ENCODE results near the gene KCNK10.

KCNK10 gene

GRCh38 chr14:88251650-88252049, 71.4 kb downstream of the KCNK10 start:
- Histone ChIP-seq H3K9me3 (no peaks in the 10 kb centered on the region), H3K4me3 (ENCODE audit: low read depth in 1 of 2, low read length in 1 of 2) (no peak overlapping the region), H3K36me3 (no peaks in the 10 kb centered on the region), H3K27ac (no peak overlapping the region), H3K4me1 (ENCODE audit: control insufficient read depth in 1 of 2, insufficient read depth in 1 of 2, low read depth in 1 of 2, low read length in 1 of 2) (no peaks in the 10 kb centered on the region), H3K27me3 (no peaks in the 10 kb centered on the region)
- TF ChIP-seq, protein P1, sequence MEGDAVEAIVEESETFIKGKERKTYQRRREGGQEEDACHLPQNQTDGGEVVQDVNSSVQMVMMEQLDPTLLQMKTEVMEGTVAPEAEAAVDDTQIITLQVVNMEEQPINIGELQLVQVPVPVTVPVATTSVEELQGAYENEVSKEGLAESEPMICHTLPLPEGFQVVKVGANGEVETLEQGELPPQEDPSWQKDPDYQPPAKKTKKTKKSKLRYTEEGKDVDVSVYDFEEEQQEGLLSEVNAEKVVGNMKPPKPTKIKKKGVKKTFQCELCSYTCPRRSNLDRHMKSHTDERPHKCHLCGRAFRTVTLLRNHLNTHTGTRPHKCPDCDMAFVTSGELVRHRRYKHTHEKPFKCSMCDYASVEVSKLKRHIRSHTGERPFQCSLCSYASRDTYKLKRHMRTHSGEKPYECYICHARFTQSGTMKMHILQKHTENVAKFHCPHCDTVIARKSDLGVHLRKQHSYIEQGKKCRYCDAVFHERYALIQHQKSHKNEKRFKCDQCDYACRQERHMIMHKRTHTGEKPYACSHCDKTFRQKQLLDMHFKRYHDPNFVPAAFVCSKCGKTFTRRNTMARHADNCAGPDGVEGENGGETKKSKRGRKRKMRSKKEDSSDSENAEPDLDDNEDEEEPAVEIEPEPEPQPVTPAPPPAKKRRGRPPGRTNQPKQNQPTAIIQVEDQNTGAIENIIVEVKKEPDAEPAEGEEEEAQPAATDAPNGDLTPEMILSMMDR (IDR thresholded peaks at IDR 0.05): no peak

- TF ChIP-seq, protein P1 (IDR thresholded peaks at IDR 0.05): no peak
- Histone ChIP-seq H3K4me3 (ENCODE audit: low read depth in 1 of 2, low read length in 1 of 2) (no peak overlapping the region), H3K9me3 (no peaks in the 10 kb centered on the region), H3K36me3 (no peaks in the 10 kb centered on the region), H3K27ac (no peak overlapping the region), H3K4me1 (ENCODE audit: control insufficient read depth in 1 of 2, insufficient read depth in 1 of 2, low read depth in 1 of 2, low read length in 1 of 2) (no peaks in the 10 kb centered on the region), H3K27me3 (no peaks in the 10 kb centered on the region)
Measured at GRCh38 chr14:88249266-88249665, 73.8 kb downstream of the KCNK10 start.

GRCh38 chr14:88248606-88249005, 74.5 kb downstream of the KCNK10 start:
- Histone ChIP-seq H3K4me1 (ENCODE audit: control insufficient read depth in 1 of 2, insufficient read depth in 1 of 2, low read depth in 1 of 2, low read length in 1 of 2) (no peaks in the 10 kb centered on the region), H3K27me3 (no peaks in the 10 kb centered on the region), H3K36me3 (no peaks in the 10 kb centered on the region), H3K4me3 (ENCODE audit: low read depth in 1 of 2, low read length in 1 of 2) (no peak overlapping the region), H3K9me3 (no peaks in the 10 kb centered on the region), H3K27ac (no peak overlapping the region)
- TF ChIP-seq, protein P1 (IDR thresholded peaks at IDR 0.05): no peak

DNA sequence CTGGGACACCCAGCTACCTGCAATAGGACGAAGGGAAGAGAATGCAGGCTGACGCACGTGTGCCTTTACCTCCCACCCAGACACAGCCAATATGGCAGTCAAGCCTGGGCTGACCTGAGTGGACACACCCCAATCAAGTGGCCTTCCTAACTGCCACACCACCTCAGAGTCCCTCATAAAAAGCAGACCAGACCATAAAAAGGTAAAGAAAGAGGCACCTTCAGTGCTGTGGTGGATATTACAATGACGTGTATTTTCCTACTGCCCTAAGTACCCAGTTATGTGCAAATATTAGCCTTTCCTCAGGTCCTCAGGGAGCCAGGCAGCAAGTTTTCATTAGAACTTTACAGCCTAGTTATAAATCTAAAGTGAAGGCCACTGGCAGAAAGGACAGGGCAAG, 75.8 kb downstream of the KCNK10 start:
- TF ChIP-seq, protein P1 (IDR thresholded peaks at IDR 0.05): no peak
- no peaks in the 10 kb centered on the region for H3K4me1 ChIP-seq (ENCODE audit: control insufficient read depth in 1 of 2, insufficient read depth in 1 of 2, low read depth in 1 of 2, low read length in 1 of 2)

DNA sequence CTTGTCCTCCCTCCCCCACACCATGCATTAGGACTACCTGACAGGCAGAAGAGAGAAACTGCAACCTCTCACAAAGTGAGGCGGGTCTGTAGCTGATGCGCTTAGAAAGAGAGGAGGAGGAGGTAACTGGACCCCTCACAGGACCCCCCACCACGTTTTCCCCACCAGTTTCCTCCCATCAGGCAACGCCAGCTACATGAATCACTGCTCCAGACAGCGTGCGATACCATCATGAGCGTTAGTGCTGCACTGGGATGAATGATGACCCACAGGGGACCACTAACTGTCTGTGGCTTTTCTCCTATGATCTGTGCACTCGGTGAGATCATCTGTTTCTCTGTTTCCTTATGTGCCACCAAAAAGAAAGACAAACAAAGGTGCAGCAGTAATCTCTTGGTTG, 77.7 kb downstream of the KCNK10 start:
- no peak overlapping the region for H3K27ac ChIP-seq
- no peaks in the 10 kb centered on the region for H3K4me1 ChIP-seq (ENCODE audit: control insufficient read depth in 1 of 2, insufficient read depth in 1 of 2, low read depth in 1 of 2, low read length in 1 of 2)
- TF ChIP-seq, protein P1 (IDR thresholded peaks at IDR 0.05): no peak
- no peak overlapping the region for H3K4me3 ChIP-seq (ENCODE audit: low read depth in 1 of 2, low read length in 1 of 2)
- H3K27me3 ChIP-seq: no peaks in the 10 kb centered on the region
- H3K9me3 ChIP-seq: no peaks in the 10 kb centered on the region
- H3K36me3 ChIP-seq: no peaks in the 10 kb centered on the region

More for the DNA sequence above, 75.8 kb downstream of the KCNK10 start:
- Histone ChIP-seq H3K9me3 (no peaks in the 10 kb centered on the region), H3K27me3 (no peaks in the 10 kb centered on the region), H3K4me3 (ENCODE audit: low read depth in 1 of 2, low read length in 1 of 2) (no peak overlapping the region), H3K27ac (no peak overlapping the region), H3K36me3 (no peaks in the 10 kb centered on the region)

DNA sequence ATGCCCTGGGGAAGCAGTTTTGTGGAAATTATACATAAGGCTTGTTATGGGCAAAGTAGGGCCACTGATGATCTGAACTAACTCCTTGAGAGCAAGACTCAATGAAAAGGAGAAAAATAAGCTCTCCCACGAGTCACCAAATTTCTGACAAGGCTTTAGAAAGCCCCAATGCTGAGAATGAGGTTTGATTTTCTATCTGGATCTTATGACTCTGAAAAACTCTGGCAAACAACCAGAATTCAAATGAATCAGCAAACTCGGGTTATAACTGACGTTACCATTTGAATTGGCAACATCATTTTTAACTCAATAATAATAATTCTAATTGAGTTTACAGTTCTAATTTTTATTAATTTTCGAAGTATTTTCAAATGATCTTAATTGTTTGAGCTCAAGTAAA, 79.1 kb downstream of the KCNK10 start:
- Histone ChIP-seq H3K36me3 (no peaks in the 10 kb centered on the region), H3K9me3 (no peaks in the 10 kb centered on the region), H3K4me3 (ENCODE audit: low read depth in 1 of 2, low read length in 1 of 2) (no peak overlapping the region), H3K4me1 (ENCODE audit: control insufficient read depth in 1 of 2, insufficient read depth in 1 of 2, low read depth in 1 of 2, low read length in 1 of 2) (no peaks in the 10 kb centered on the region), H3K27ac (no peak overlapping the region), H3K27me3 (no peaks in the 10 kb centered on the region)
- TF ChIP-seq, protein P1 (IDR thresholded peaks at IDR 0.05): no peak

Data from neutrophil (primary cell).